PFSK-1 (cell line): ENCODE measurements around the gene NAA38.

Experiments used
- FOXP2 ChIP-seq: optimal IDR thresholded peaks from 2 replicates; pipeline ENCODE3; 2011; ENCODE audit warnings: borderline replicate concordance, control low read depth, inconsistent platforms; ENCODE audit not compliant: insufficient read depth; ENCODE audit errors: extremely low read length, extremely low read depth
- POLR2AphosphoS5 ChIP-seq: IDR thresholded peaks from 2 replicates; pipeline ENCODE4 v1.6.1; 2012; ENCODE audit warnings: low read depth, mild to moderate bottlenecking, control low read depth, low read length, moderate library complexity
- REST ChIP-seq, 2 experiments: IDR thresholded peaks; 2 replicates each; pipeline versions ENCODE4 v1.6.1 to v1.8.0; 2011 to 2012; ENCODE audit warnings: low read depth in 2 of 2, low read length in 2 of 2, control low read depth in 1 of 2, inconsistent platforms in 1 of 2, mild to moderate bottlenecking in 1 of 2, moderate library complexity in 1 of 2; ENCODE audit not compliant: insufficient read depth in 1 of 2
- SIN3A ChIP-seq: IDR thresholded peaks from 2 replicates; pipeline ENCODE4 v1.6.1; 2012; ENCODE audit warnings: mild to moderate bottlenecking, low read length, moderate library complexity, borderline replicate concordance; ENCODE audit not compliant: insufficient read depth
- TAF1 ChIP-seq: IDR thresholded peaks from 2 replicates; pipeline ENCODE4 v1.6.1; 2012; ENCODE audit warnings: low read length, control low read depth, borderline replicate concordance; ENCODE audit not compliant: insufficient read depth

NAA38 gene

GRCh38 chr17:7856011-7856810 lies 1.1 kb downstream of the NAA38 start:
- TF ChIP-seq REST (IDR thresholded peaks at IDR 0.05; ENCODE audit: insufficient read depth in 1 of 2, low read depth in 2 of 2, low read length in 2 of 2) (peak in 1 of 2 experiments; percentile 51; a peak in 1 of 4 replicates), FOXP2 (no peak), POLR2AphosphoS5 (0 out of 2 replicates have a peak, but pooled peaks have one; percentile 39), TAF1 (peak; percentile 35; the same call in 1 of the 2 replicates), SIN3A (0 out of 2 replicates have a peak, but pooled peaks have one; percentile 55)

GRCh38 chr17:7855660-7856010 lies 1.7 kb downstream of the NAA38 start:
- no peak for TF ChIP-seq FOXP2
- no peak; the same call in 1 of the 2 replicates for TF ChIP-seq POLR2AphosphoS5
- peak; percentile 35; the same call in 1 of the 2 replicates for TF ChIP-seq TAF1
- TF ChIP-seq SIN3A, result no peak
- TF ChIP-seq REST (IDR thresholded peaks at IDR 0.05; ENCODE audit: insufficient read depth in 1 of 2, low read depth in 2 of 2, low read length in 2 of 2), result no peak

GRCh38 chr17:7854851-7855659 lies 2.3 kb downstream of the NAA38 start, which contains the start of gene TMEM88:
TMEM88 (plus strand) TSS chr17:7855066; CDS start chr17:7855075, 9 bp downstream.
- TF ChIP-seq SIN3A, result no peak
- no peak for TF ChIP-seq TAF1
- TF ChIP-seq REST (IDR thresholded peaks at IDR 0.05; ENCODE audit: insufficient read depth in 1 of 2, low read depth in 2 of 2, low read length in 2 of 2), result no peak
- no peak for TF ChIP-seq FOXP2
- TF ChIP-seq POLR2AphosphoS5, result no peak

- TF ChIP-seq SIN3A, result no peak
- TF ChIP-seq FOXP2, result no peak
- no peak for TF ChIP-seq REST (IDR thresholded peaks at IDR 0.05; ENCODE audit: insufficient read depth in 1 of 2, low read depth in 2 of 2, low read length in 2 of 2)
- TF ChIP-seq POLR2AphosphoS5, result no peak
- TF ChIP-seq TAF1, result no peak
Observed at GRCh38 chr17:7854078-7854777, 3.1 kb downstream of the NAA38 start.
